Endodermal cell (in vitro differentiated cells): ENCODE results near the gene MYL1. TPM values are rescaled to one million over a fixed set of nuclear protein-coding genes. Genes with fewer than 3 reads are reported as not detected.

Experiments used
- DNase-seq: peaks from one replicate; pipeline ENCODE4 v3.0.0-alpha.2; 2017
- H3K27ac ChIP-seq: 2 replicates; pipeline ENCODE4 v1.5.1; 2013; ENCODE audit warnings: mild to moderate bottlenecking, low read depth, low read length, moderate library complexity
- H3K27me3 ChIP-seq: 2 replicates; pipeline ENCODE4 v1.6.1; 2013; ENCODE audit warnings: mild to moderate bottlenecking, low read length, moderate library complexity; ENCODE audit not compliant: insufficient read depth, control insufficient read depth, poor library complexity, severe bottlenecking
- H3K36me3 ChIP-seq: 2 replicates; pipeline ENCODE4 v1.7.0; 2013; ENCODE audit warnings: mild to moderate bottlenecking, low read length, moderate library complexity; ENCODE audit not compliant: control insufficient read depth, insufficient read depth
- H3K4me1 ChIP-seq: one replicate; pipeline ENCODE4 v1.7.0; 2013; ENCODE audit warnings: low read length; ENCODE audit not compliant: control insufficient read depth, insufficient read depth
- H3K4me3 ChIP-seq: 2 replicates; pipeline ENCODE4 v1.5.1; 2013; ENCODE audit warnings: mild to moderate bottlenecking, low read length, moderate library complexity
- H3K9ac ChIP-seq: 2 replicates; pipeline ENCODE4 v1.6.1; 2013; ENCODE audit warnings: mild to moderate bottlenecking, low read length, moderate library complexity; ENCODE audit not compliant: poor library complexity, severe bottlenecking; ENCODE audit errors: extremely low read depth
- H3K9me3 ChIP-seq: 2 replicates; pipeline ENCODE4 v1.6.1; 2013; ENCODE audit warnings: mild to moderate bottlenecking, low read length, moderate library complexity; ENCODE audit not compliant: control insufficient read depth
- H3K27ac Mint-ChIP-seq: 2 replicates; pipeline ENCODE4 v1.8.0; 2020; ENCODE audit warnings: mixed read lengths
- H3K27me3 Mint-ChIP-seq: 2 replicates; pipeline ENCODE4 v1.8.0; 2021; ENCODE audit warnings: mild to moderate bottlenecking, mixed read lengths; ENCODE audit not compliant: insufficient read depth
- H3K36me3 Mint-ChIP-seq: 2 replicates; pipeline ENCODE4 v1.8.0; 2020; ENCODE audit warnings: low read depth, mixed read lengths
- H3K4me1 Mint-ChIP-seq: 2 replicates; pipeline ENCODE4 v1.8.0; 2020; ENCODE audit warnings: mixed read lengths
- H3K4me3 Mint-ChIP-seq: 2 replicates; pipeline ENCODE4 v1.8.0; 2020; ENCODE audit warnings: mild to moderate bottlenecking, moderate library complexity, mixed read lengths
- H3K9me3 Mint-ChIP-seq: 2 replicates; pipeline ENCODE4 v1.8.0; 2020; ENCODE audit warnings: mild to moderate bottlenecking, mixed read lengths
- WGBS, 2 experiments: methylation state at CpG; one replicate each; pipeline versions ENCODE4 v1.1.5 to v1.1.7; 2013; ENCODE audit warnings: missing lambda C conversion rate in 2 of 2, mixed read lengths in 1 of 2; ENCODE audit not compliant: insufficient coverage in 1 of 2, insufficient read length in 1 of 2; 5-methylcytosine and 5-hydroxymethylcytosine counted together
- total RNA-seq, 2 donors: library from RNA; stranded (reverse); fragmentation: NEBNext Ultra II Directional in 1 of 2; extraction: Animal tissue kit (Norgen Biotek cat#: 25700) in 1 of 2; gene quantifications; 2 replicates in 1 of 2; 3 replicates in 1 of 2; pipeline ENCODE4 v1.2.1, GENCODE V29; 2021
- TF ChIP-seq, protein P1 (sequence below): fragments of 200-600 bp; sonication (generic); conservative IDR thresholded peaks from 2 replicates; pipeline ENCODE4 v1.5.0; 2021; ENCODE audit warnings: antibody characterized with exemption, mild to moderate bottlenecking

MYL1 gene
- total RNA-seq, 2 donors from 2014 or later, result not detected

- no peaks in the 10 kb centered on the region for H3K9me3 ChIP-seq
- H3K27me3 Mint-ChIP-seq, result no peaks in the 10 kb centered on the region
- no peak overlapping the region for H3K4me3 Mint-ChIP-seq
- no peak overlapping the region for H3K4me3 ChIP-seq
- H3K27ac ChIP-seq, result no peak overlapping the region
- no peak for DNase-seq
- no peaks in the 10 kb centered on the region for H3K36me3 ChIP-seq
- no peaks in the 10 kb centered on the region for H3K27me3 ChIP-seq
- H3K36me3 Mint-ChIP-seq, result no peaks in the 10 kb centered on the region
- no peaks in the 10 kb centered on the region for H3K9me3 Mint-ChIP-seq
- no peak overlapping the region for H3K9ac ChIP-seq
- H3K27ac Mint-ChIP-seq, result no peak overlapping the region
- TF ChIP-seq, protein P1, sequence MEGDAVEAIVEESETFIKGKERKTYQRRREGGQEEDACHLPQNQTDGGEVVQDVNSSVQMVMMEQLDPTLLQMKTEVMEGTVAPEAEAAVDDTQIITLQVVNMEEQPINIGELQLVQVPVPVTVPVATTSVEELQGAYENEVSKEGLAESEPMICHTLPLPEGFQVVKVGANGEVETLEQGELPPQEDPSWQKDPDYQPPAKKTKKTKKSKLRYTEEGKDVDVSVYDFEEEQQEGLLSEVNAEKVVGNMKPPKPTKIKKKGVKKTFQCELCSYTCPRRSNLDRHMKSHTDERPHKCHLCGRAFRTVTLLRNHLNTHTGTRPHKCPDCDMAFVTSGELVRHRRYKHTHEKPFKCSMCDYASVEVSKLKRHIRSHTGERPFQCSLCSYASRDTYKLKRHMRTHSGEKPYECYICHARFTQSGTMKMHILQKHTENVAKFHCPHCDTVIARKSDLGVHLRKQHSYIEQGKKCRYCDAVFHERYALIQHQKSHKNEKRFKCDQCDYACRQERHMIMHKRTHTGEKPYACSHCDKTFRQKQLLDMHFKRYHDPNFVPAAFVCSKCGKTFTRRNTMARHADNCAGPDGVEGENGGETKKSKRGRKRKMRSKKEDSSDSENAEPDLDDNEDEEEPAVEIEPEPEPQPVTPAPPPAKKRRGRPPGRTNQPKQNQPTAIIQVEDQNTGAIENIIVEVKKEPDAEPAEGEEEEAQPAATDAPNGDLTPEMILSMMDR, result no peak
- H3K4me1 Mint-ChIP-seq, result no peaks in the 10 kb centered on the region
- H3K4me1 ChIP-seq, result no peaks in the 10 kb centered on the region
These were observed 28.8 kb downstream of the MYL1 start for GRCh38 chr2:210286123-210286680.

- no peak overlapping the region for H3K27ac Mint-ChIP-seq
- H3K9ac ChIP-seq, result no peak overlapping the region
- no peaks in the 10 kb centered on the region for H3K9me3 Mint-ChIP-seq
- H3K36me3 ChIP-seq, result no peaks in the 10 kb centered on the region
- H3K27me3 Mint-ChIP-seq, result no peaks in the 10 kb centered on the region
- no peaks in the 10 kb centered on the region for H3K4me1 ChIP-seq
- no peaks in the 10 kb centered on the region for H3K36me3 Mint-ChIP-seq
- H3K4me1 Mint-ChIP-seq, result no peaks in the 10 kb centered on the region
- no peak overlapping the region for H3K4me3 Mint-ChIP-seq
- WGBS, 2 experiments, result 94 to 100% methylated on average over 1 of the region's 1 CpG
- no peak overlapping the region for H3K27ac ChIP-seq
- H3K27me3 ChIP-seq, result no peaks in the 10 kb centered on the region
- DNase-seq, result no peak
- H3K9me3 ChIP-seq, result no peaks in the 10 kb centered on the region
- no peak overlapping the region for H3K4me3 ChIP-seq
- TF ChIP-seq, protein P1, result no peak
These were observed 37.8 kb downstream of the MYL1 start for GRCh38 chr2:210277133-210277532.

DNA sequence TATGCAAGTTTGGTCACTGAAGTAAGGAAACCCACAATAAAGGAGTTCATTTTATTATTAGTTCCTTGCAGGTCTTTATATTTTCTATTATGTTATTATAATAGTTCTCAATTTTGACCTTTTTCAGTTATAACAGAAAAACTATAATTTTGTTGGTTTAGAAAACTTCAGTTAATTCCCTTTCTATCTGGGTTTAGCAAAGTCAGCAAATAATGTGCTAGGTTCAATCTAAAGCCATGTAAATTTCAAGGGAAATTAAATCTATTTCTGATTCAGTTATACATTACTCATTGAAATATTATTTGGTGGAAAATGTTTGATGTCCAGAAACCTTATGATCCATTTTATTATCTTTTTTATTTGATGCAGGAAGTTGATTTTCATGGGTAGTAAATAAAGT lies 43.7 kb downstream of the MYL1 start:
- H3K36me3 ChIP-seq, result no peaks in the 10 kb centered on the region
- Mint-ChIP-seq H3K4me1 (no peaks in the 10 kb centered on the region), H3K4me3 (no peak overlapping the region), H3K9me3 (no peaks in the 10 kb centered on the region), H3K27me3 (peaks cover 2% of the 10 kb centered on the region), H3K36me3 (no peaks in the 10 kb centered on the region), H3K27ac (no peak overlapping the region)
- H3K4me1 ChIP-seq, result no peaks in the 10 kb centered on the region
- no peak overlapping the region for H3K4me3 ChIP-seq
- no peaks in the 10 kb centered on the region for H3K9me3 ChIP-seq
- TF ChIP-seq, protein P1, result no peak
- H3K9ac ChIP-seq, result no peak overlapping the region
- H3K27ac ChIP-seq, result no peak overlapping the region
- H3K27me3 ChIP-seq, result no peaks in the 10 kb centered on the region
- no peak for DNase-seq
